A549 (cell line): ENCODE measurements around the gene CDH1. TPM values are rescaled to one million over a fixed set of nuclear protein-coding genes. Genes with fewer than 3 reads are reported as not detected.

Experiments used
- ATAC-seq, 2 experiments: fragments of 200-7000 bp in 1 of 2; fragments of >200 bp in 1 of 2; cut with Nextera tagmentation in 1 of 2; cut with Tn5 transposase in 1 of 2; 3 replicates each; pipeline versions ENCODE4 v1.8.0 to v1.9.1; 2018 to 2020; ENCODE audit warnings: mild to moderate bottlenecking in 1 of 2, moderate library complexity in 1 of 2
- CTCF ChIA-PET: fragments of 300-600 bp; sonication (Branson Sonifier 250); formaldehyde crosslinking; extraction: SDS; loops from one replicate; lab custom pipeline; 2021; ENCODE audit warnings: antibody characterized with exemption, inconsistent platforms; lab: Yijun Ruan, JAX
- POLR2A ChIA-PET: fragments of 350-600 bp; formaldehyde crosslinking; extraction: SDS; loops from one replicate; lab custom pipeline; 2021; ENCODE audit warnings: antibody characterized with exemption, inconsistent platforms; lab: Yijun Ruan, JAX
- DNase-seq, 2 experiments: peaks; one replicate each; pipeline versions ENCODE4 v3.0.0 to v3.0.0-alpha.2; 2011 to 2016; ENCODE audit warnings: low read depth in 1 of 2, low spot score in 1 of 2
- FAIRE-seq: peaks from 2 replicates; lab custom pipeline; 2011; peaks lifted over from hg19 to GRCh38; lab: Jason Lieb, UNC
- H3K27ac ChIP-seq, 2 experiments: fragments of >200 bp; sonication (Bioruptor Twin); formaldehyde crosslinking; 3 replicates each; pipeline ENCODE4 v1.5.1; 2016 to 2017
- H3K4me1 ChIP-seq: fragments of >200 bp; sonication (Bioruptor Twin); formaldehyde crosslinking; 3 replicates; pipeline ENCODE4 v1.6.1; 2016
- H3K4me2 ChIP-seq: fragments of >200 bp; sonication (Bioruptor Twin); formaldehyde crosslinking; 3 replicates; pipeline ENCODE4 v1.6.1; 2016
- H3K4me3 ChIP-seq: fragments of >200 bp; sonication (Bioruptor Twin); formaldehyde crosslinking; 3 replicates; pipeline ENCODE4 v1.5.1; 2016
- H3K9me3 ChIP-seq: fragments of >200 bp; sonication (Bioruptor Twin); formaldehyde crosslinking; 3 replicates; pipeline ENCODE4 v1.6.1; 2016
- BHLHE40 ChIP-seq: IDR thresholded peaks from 2 replicates; pipeline ENCODE4 v1.6.1; 2012; ENCODE audit warnings: low read depth, low read length, inconsistent platforms
- CEBPB ChIP-seq, 2 experiments: fragments of >200 bp in 1 of 2; sonication (Bioruptor Twin) in 1 of 2; formaldehyde crosslinking in 1 of 2; IDR thresholded peaks; 2 replicates each; pipeline ENCODE4 v1.6.1; 2012 to 2016
- ELK1 ChIP-seq: fragments of 150-350 bp; IDR thresholded peaks from 2 replicates; pipeline ENCODE4 v1.6.1; 2014; ENCODE audit warnings: low read depth, mild to moderate bottlenecking, low read length
- FOSL2 ChIP-seq, 2 experiments: fragments of 450-650 bp in 1 of 2; fragments of >200 bp in 1 of 2; sonication (Bioruptor Twin) in 1 of 2; formaldehyde crosslinking; IDR thresholded peaks; 2 replicates each; pipeline versions ENCODE4 v1.5.0 to v1.6.1; 2016 to 2020; ENCODE audit warnings: mild to moderate bottlenecking in 1 of 2, moderate library complexity in 1 of 2
- GATA3 ChIP-seq: IDR thresholded peaks from 2 replicates; pipeline ENCODE4 v1.6.1; 2012; ENCODE audit warnings: borderline replicate concordance
- HES2 ChIP-seq: fragments of >200 bp; sonication (Bioruptor Twin); formaldehyde crosslinking; IDR thresholded peaks from 2 replicates; pipeline ENCODE4 v1.6.1; 2016
- JUN ChIP-seq, 2 experiments: fragments of >200 bp; sonication (Bioruptor Twin); formaldehyde crosslinking; IDR thresholded peaks; 2 replicates in 1 of 2; 3 replicates in 1 of 2; pipeline ENCODE4 v1.6.1; 2016 to 2017
- JUNB ChIP-seq: fragments of >200 bp; sonication (Bioruptor Twin); formaldehyde crosslinking; IDR thresholded peaks from 2 replicates; pipeline ENCODE4 v1.6.1; 2016
- KDM5A ChIP-seq: fragments of 200-600 bp; sonication (generic); IDR thresholded peaks from 2 replicates; pipeline ENCODE4 v1.6.1; 2016; ENCODE audit warnings: antibody characterized with exemption, mild to moderate bottlenecking
- MAFK ChIP-seq: fragments of 450-650 bp; IDR thresholded peaks from 2 replicates; pipeline ENCODE4 v1.6.1; 2014; ENCODE audit not compliant: partially characterized antibody
- MAZ ChIP-seq: fragments of 150-350 bp; IDR thresholded peaks from 2 replicates; pipeline ENCODE4 v1.6.1; 2014; ENCODE audit warnings: antibody characterized with exemption, low read depth, low read length, borderline replicate concordance
- PHF8 ChIP-seq: fragments of 200-600 bp; sonication (generic); IDR thresholded peaks from 2 replicates; pipeline ENCODE4 v1.6.1; 2016; ENCODE audit warnings: low read depth, mild to moderate bottlenecking, antibody characterized with exemption, moderate library complexity, borderline replicate concordance
- POLR2AphosphoS2 ChIP-seq: conservative IDR thresholded peaks from 2 replicates; pipeline ENCODE4 v1.6.1; 2012; ENCODE audit warnings: low read length, improper control_type of control experiment, inconsistent platforms
- RAD21 ChIP-seq, 2 experiments: fragments of >200 bp in 1 of 2; sonication (Bioruptor Twin) in 1 of 2; formaldehyde crosslinking in 1 of 2; IDR thresholded peaks in 1 of 2; conservative IDR thresholded peaks in 1 of 2; 2 replicates in 1 of 2; 3 replicates in 1 of 2; pipeline ENCODE4 v1.6.1; 2012 to 2018; ENCODE audit warnings: inconsistent platforms in 1 of 2
- REST ChIP-seq: fragments of 200-600 bp; sonication (generic); IDR thresholded peaks from 2 replicates; pipeline ENCODE4 v1.6.1; 2016; ENCODE audit warnings: antibody characterized with exemption, mild to moderate bottlenecking, moderate library complexity
- RNF2 ChIP-seq: fragments of 200-600 bp; sonication (generic); IDR thresholded peaks from 2 replicates; pipeline ENCODE4 v1.6.1; 2016; ENCODE audit warnings: low read depth, mild to moderate bottlenecking, antibody characterized with exemption, moderate library complexity, borderline replicate concordance
- SMC3 ChIP-seq: fragments of >200 bp; sonication (Bioruptor Twin); formaldehyde crosslinking; IDR thresholded peaks from 3 replicates; pipeline ENCODE4 v1.6.1; 2018; ENCODE audit warnings: inconsistent platforms
- TFCP2L1 ChIP-seq: fragments of 250-450 bp; sonication (Bioruptor Pico); IDR thresholded peaks from 2 replicates; pipeline ENCODE4 v1.5.0; 2021; ENCODE audit warnings: mild to moderate bottlenecking
- ZC3H11A ChIP-seq: fragments of 450-650 bp; IDR thresholded peaks from 2 replicates; pipeline ENCODE4 v1.6.1; 2014; ENCODE audit warnings: antibody characterized with exemption, mild to moderate bottlenecking
- ZFP36 ChIP-seq: fragments of 450-650 bp; IDR thresholded peaks from 2 replicates; pipeline ENCODE4 v1.6.1; 2014; ENCODE audit warnings: borderline replicate concordance; ENCODE audit not compliant: partially characterized antibody
- ZNF302 ChIP-seq: fragments of 250-450 bp; sonication (Bioruptor Pico); IDR thresholded peaks from 2 replicates; pipeline ENCODE4 v1.9.0; 2021; ENCODE audit warnings: inconsistent platforms, mild to moderate bottlenecking, moderate library complexity
- WGBS: methylation state at CpG from one replicate; pipeline ENCODE4 v1.1.6; 2017; ENCODE audit errors: missing lambda C conversion rate; 5-methylcytosine and 5-hydroxymethylcytosine counted together
- polyA plus RNA-seq, 4 experiments: library from polyadenylated mRNA; depleted of rRNA in 3 of 4; stranded (reverse); fragments of >200 nt; fragmentation: RNase III in 1 of 4; extraction: RNeasy Plus Mini Kit Qiagen cat#74134 plus additional on column Dnase treatment in 1 of 4; gene quantifications; 2 replicates in 3 of 4; 3 replicates in 1 of 4; pipeline ENCODE4 v1.2.3, GENCODE V29; 2011 to 2017

CDH1 gene
- polyA plus RNA-seq, 2 of the 4 experiments (the other 2 are of a cell fraction), result 6.0 to 24.5 TPM

GRCh38 chr16:68751160-68751559 is 14.1 kb downstream of the CDH1 start:
- TF ChIP-seq JUNB (no peak), HES2 (no peak), RAD21 (conservative IDR thresholded peaks at IDR 0.05 in 1 of 2, IDR thresholded peaks at IDR 0.05 in 1 of 2) (no peak)
- ChIA-PET CTCF (no interaction called here), POLR2A (no interaction called here)
- Histone ChIP-seq H3K4me2 (no peak overlapping the region), H3K4me3 (no peak overlapping the region), H3K4me1 (peaks cover 57% of the 10 kb centered on the region), H3K9me3 (no peaks in the 10 kb centered on the region), H3K27ac (peak overlapping the region in 1 of 2 experiments; percentile 78; a peak in 2 of 6 replicates)
- DNase-seq (no peak), FAIRE-seq (no peak), ATAC-seq (no peak)
- 84% methylated on average over 4 of the region's 4 CpGs for WGBS

GRCh38 chr16:68752602-68753001 is 15.5 kb downstream of the CDH1 start:
- 36% methylated on average over 3 of the region's 3 CpGs for WGBS
- ATAC-seq, result peak; percentile 60 to 78
- ChIA-PET CTCF (interaction anchor here (0.6 to 1.3 kb wide), 3 partner anchors 9 to 683 kb away, joined by 3 to 5 read pairs (median 3); no protein-coding TSS in a partner anchor), POLR2A (interaction anchor here (0.6 to 1.1 kb wide), 3 partner anchors 38 to 161 kb away, joined by 3 to 8 read pairs (median 3); no protein-coding TSS in a partner anchor)
- H3K27ac ChIP-seq, result peak overlapping the region; percentile 78
- FAIRE-seq, result no peak
- H3K4me2 ChIP-seq, result peak overlapping the region; percentile 75
- H3K9me3 ChIP-seq, result no peaks in the 10 kb centered on the region
- peaks cover 50% of the 10 kb centered on the region for H3K4me1 ChIP-seq
- H3K4me3 ChIP-seq, result no peak overlapping the region
- no peak for TF ChIP-seq MAZ
- TF ChIP-seq RAD21 (conservative IDR thresholded peaks at IDR 0.05 in 1 of 2, IDR thresholded peaks at IDR 0.05 in 1 of 2), result 0 out of 5 replicates have a peak, but pooled peaks of 1 of the 2 experiments have one; percentile 13
- DNase-seq, result peak in 1 of 2 experiments; percentile 66

- ATAC-seq, result no peak
- peaks cover 48% of the 10 kb centered on the region for H3K4me1 ChIP-seq
- no peak for FAIRE-seq
- peak overlapping the region; percentile 12 to 71; a peak in 5 of 6 replicates for H3K27ac ChIP-seq
- H3K4me2 ChIP-seq, result no peak overlapping the region
- 85% methylated on average over 7 of the region's 7 CpGs for WGBS
- POLR2A ChIA-PET, result no interaction called here
- H3K9me3 ChIP-seq, result no peaks in the 10 kb centered on the region
- no peak overlapping the region for H3K4me3 ChIP-seq
- no peak for TF ChIP-seq KDM5A
- no peak for TF ChIP-seq JUN (IDR thresholded peaks at IDR 0.05)
- no peak for TF ChIP-seq CEBPB (IDR thresholded peaks at IDR 0.05)
- TF ChIP-seq, all 56 proteins: peak for 0
- CTCF ChIA-PET, result interaction anchor here (0.7 kb wide), 1 partner anchor 370 kb away, joined by 3 read pairs; no protein-coding TSS in a partner anchor
- DNase-seq, result no peak
These were observed 17.1 kb downstream of the CDH1 start for GRCh38 chr16:68754084-68754792.

GRCh38 chr16:68756239-68756915 is 19.3 kb downstream of the CDH1 start:
- Histone ChIP-seq H3K27ac (peak overlapping the region in 1 of 2 experiments; percentile 71; a peak in 3 of 6 replicates), H3K4me2 (peak overlapping the region; percentile 7; the same call in 1 of the 3 replicates), H3K9me3 (no peaks in the 10 kb centered on the region), H3K4me1 (peaks cover 55% of the 10 kb centered on the region), H3K4me3 (no peak overlapping the region)
- ATAC-seq (no peak), FAIRE-seq (no peak), DNase-seq (peak in 1 of 2 experiments; percentile 37)
- WGBS, result 76% methylated on average over 10 of the region's 10 CpGs
- POLR2A ChIA-PET, result no interaction called here
- CTCF ChIA-PET, result interaction anchor here (0.6 to 1.5 kb wide), 4 partner anchors 43 to 1976 kb away, joined by 3 to 4 read pairs (median 3); no protein-coding TSS in a partner anchor
- TF ChIP-seq ZFP36 (no peak), REST (no peak), SMC3 (no peak), GATA3 (no peak), FOSL2 (IDR thresholded peaks at IDR 0.05) (no peak), FOSL2 (CRISPR knock-in tag; IDR thresholded peaks at IDR 0.05) (no peak), JUN (IDR thresholded peaks at IDR 0.05) (no peak), MAFK (no peak), POLR2AphosphoS2 (no peak), RNF2 (no peak), ZNF302 (CRISPR knock-in tag) (no peak), MAZ (no peak), TFCP2L1 (no peak), BHLHE40 (no peak), PHF8 (no peak), ELK1 (no peak), ZC3H11A (no peak), KDM5A (no peak)
